Liver (tissue), 3 donors: Measurements from ENCODE around the gene VEGFB.

Experiments used
- GABPA ChIP-seq, 2 donors: IDR thresholded peaks in 1 of 2; conservative IDR thresholded peaks in 1 of 2; 2 replicates each; pipeline ENCODE4 v1.6.1; 2016; ENCODE audit warnings: antibody characterized with exemption in 2 of 2, mild to moderate bottlenecking in 1 of 2, moderate library complexity in 1 of 2
- TF ChIP-seq, protein P1 (sequence below): IDR thresholded peaks from 2 replicates; pipeline ENCODE4 v1.6.1; 2016; ENCODE audit warnings: antibody characterized with exemption, mild to moderate bottlenecking
- TF ChIP-seq, protein P2 (sequence below): fragments of 150-350 bp; IDR thresholded peaks from 2 replicates; pipeline ENCODE4 v1.5.1; 2017; ENCODE audit warnings: improper control_type of control experiment, low read depth, low read length; ENCODE audit not compliant: missing input control
- donor health status: healthy.
- donor health status: healthy.

DNA sequence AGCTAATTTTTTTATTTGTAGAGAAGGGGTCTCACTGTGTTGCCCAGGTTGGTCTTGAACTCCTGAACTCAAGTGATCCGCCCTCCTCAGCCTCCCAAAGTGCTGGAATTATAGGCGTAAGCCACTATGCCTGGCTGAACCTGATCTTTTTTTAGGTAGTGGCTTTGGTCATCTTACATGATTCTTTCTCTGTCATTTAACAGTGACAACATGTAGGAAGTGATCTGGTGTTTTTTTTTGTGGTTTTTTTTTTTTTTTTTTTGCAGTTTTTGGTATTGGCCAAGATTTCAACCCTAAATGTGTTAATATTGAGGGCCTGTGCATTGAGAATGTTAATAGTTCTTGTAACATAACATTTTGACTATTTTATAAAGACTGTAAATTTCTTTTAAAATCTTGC lies 35.9 kb upstream of the VEGFB start:
- TF ChIP-seq, protein P1, sequence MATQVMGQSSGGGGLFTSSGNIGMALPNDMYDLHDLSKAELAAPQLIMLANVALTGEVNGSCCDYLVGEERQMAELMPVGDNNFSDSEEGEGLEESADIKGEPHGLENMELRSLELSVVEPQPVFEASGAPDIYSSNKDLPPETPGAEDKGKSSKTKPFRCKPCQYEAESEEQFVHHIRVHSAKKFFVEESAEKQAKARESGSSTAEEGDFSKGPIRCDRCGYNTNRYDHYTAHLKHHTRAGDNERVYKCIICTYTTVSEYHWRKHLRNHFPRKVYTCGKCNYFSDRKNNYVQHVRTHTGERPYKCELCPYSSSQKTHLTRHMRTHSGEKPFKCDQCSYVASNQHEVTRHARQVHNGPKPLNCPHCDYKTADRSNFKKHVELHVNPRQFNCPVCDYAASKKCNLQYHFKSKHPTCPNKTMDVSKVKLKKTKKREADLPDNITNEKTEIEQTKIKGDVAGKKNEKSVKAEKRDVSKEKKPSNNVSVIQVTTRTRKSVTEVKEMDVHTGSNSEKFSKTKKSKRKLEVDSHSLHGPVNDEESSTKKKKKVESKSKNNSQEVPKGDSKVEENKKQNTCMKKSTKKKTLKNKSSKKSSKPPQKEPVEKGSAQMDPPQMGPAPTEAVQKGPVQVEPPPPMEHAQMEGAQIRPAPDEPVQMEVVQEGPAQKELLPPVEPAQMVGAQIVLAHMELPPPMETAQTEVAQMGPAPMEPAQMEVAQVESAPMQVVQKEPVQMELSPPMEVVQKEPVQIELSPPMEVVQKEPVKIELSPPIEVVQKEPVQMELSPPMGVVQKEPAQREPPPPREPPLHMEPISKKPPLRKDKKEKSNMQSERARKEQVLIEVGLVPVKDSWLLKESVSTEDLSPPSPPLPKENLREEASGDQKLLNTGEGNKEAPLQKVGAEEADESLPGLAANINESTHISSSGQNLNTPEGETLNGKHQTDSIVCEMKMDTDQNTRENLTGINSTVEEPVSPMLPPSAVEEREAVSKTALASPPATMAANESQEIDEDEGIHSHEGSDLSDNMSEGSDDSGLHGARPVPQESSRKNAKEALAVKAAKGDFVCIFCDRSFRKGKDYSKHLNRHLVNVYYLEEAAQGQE = no peak
- TF ChIP-seq, protein P2, sequence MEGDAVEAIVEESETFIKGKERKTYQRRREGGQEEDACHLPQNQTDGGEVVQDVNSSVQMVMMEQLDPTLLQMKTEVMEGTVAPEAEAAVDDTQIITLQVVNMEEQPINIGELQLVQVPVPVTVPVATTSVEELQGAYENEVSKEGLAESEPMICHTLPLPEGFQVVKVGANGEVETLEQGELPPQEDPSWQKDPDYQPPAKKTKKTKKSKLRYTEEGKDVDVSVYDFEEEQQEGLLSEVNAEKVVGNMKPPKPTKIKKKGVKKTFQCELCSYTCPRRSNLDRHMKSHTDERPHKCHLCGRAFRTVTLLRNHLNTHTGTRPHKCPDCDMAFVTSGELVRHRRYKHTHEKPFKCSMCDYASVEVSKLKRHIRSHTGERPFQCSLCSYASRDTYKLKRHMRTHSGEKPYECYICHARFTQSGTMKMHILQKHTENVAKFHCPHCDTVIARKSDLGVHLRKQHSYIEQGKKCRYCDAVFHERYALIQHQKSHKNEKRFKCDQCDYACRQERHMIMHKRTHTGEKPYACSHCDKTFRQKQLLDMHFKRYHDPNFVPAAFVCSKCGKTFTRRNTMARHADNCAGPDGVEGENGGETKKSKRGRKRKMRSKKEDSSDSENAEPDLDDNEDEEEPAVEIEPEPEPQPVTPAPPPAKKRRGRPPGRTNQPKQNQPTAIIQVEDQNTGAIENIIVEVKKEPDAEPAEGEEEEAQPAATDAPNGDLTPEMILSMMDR = no peak
- TF ChIP-seq GABPA (IDR thresholded peaks at IDR 0.05 in 1 of 2, conservative IDR thresholded peaks at IDR 0.05 in 1 of 2) = no peak
